GM21576 (cell line): ENCODE data around the gene ATP2A1.

Experiments used
- ATAC-seq: cut with Tn5 transposase; IDR thresholded peaks from one replicate; pipeline ENCODE4 v1.9.1; 2021; ENCODE audit warnings: mild to moderate bottlenecking, moderate library complexity; ENCODE audit not compliant: unreplicated experiment

The ATP2A1 gene

DNA sequence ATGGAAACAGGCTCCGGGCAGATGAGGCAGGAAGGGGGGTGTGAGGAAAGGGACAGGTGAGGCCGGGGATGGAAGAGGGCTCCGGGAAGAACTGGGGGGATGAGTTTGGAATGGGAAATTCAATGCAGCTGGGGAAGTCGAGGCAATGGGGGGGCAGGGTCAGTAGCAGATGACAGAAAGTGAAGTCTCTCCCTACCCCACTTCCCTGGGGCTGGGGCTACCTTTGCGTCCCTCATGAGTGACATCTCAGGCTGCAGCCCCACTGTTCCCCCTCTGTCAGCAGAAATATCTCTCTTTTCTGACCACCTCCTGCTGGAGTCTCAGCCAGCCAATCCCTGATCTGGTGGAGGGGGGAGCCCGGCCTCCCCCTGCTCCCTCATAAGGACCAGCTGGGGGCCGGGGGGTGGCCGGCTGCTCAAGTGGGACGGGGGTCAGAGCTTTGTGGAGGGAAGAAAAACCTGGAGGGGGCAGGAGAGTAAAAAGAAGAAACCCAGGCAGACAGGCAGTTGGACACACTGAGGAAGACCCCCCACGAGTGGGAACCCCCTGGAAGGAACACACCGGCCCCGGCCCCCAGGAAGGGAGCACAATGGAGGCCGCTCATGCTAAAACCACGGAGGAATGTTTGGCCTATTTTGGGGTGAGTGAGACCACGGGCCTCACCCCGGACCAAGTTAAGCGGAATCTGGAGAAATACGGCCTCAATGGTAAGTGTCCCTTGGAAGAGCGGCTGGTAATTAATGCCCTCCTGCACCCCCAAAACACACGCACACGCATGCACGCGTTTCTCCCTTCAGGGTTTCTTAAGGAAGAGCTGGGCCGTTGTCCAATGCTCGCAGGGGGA lies at the start of gene ATP2A1:
Gene ATP2A1, plus strand, starts transcription at position 406 of the 844 bp plus-strand sequence. Its CDS starts 184 bp downstream, at position 590.
- no peak for ATAC-seq

DNA sequence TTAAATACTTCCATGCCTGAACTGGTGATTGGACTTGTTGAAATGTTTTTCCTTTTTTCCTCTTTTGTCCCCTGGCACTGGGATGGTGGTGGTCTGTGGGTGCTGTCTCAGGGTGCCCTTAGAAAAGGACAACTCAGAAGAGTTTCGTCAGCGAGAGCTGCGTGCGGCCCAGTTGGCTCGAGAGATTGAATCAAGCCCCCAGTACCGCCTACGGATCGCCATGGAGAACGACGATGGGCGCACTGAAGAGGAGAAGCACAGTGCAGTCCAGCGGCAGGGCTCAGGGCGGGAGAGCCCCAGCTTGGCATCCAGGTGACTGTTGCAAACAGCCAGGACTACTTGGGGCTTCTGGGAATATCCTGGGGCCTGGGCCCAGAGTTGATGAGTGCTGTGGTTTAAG lies 48.5 kb upstream of the ATP2A1 start:
- no peak for ATAC-seq

DNA sequence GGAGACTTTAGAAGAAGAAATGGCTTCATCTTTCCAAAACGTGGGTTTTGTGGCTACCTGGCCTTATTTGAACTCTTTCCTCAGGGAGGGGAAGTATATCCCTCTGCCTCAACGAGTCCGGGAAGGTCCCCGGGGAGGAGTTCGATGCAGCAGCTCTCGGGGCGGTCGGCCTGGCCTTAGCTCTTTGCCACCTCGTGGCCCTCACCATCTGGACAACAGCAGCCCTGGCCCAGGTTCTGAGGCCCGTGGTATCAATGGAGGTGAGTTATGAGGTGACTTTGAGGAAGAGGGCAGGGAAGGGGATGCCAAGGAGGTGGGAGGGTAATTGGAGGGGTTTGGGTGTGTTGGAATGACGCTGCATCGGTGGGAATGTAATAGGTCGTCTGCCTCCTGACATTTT lies 47.8 kb upstream of the ATP2A1 start:
- ATAC-seq, result no peak

DNA sequence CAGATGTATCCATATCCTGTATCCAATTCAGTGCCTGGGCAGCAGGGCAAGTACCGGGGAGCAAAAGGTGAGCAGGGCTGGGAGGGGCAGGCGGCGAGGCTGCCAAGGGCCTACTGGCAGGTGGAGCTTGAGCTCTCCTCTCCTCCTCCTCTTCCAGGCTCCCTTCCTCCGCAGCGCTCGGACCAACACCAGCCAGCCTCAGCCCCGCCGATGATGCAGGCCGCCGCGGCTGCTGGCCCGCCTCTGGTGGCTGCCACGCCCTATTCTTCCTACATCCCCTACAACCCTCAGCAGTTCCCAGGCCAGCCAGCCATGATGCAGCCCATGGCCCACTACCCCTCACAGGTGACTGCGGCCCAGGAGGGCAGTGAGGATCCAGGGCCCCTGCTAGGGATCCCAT lies 43.9 kb upstream of the ATP2A1 start:
- no peak for ATAC-seq

DNA sequence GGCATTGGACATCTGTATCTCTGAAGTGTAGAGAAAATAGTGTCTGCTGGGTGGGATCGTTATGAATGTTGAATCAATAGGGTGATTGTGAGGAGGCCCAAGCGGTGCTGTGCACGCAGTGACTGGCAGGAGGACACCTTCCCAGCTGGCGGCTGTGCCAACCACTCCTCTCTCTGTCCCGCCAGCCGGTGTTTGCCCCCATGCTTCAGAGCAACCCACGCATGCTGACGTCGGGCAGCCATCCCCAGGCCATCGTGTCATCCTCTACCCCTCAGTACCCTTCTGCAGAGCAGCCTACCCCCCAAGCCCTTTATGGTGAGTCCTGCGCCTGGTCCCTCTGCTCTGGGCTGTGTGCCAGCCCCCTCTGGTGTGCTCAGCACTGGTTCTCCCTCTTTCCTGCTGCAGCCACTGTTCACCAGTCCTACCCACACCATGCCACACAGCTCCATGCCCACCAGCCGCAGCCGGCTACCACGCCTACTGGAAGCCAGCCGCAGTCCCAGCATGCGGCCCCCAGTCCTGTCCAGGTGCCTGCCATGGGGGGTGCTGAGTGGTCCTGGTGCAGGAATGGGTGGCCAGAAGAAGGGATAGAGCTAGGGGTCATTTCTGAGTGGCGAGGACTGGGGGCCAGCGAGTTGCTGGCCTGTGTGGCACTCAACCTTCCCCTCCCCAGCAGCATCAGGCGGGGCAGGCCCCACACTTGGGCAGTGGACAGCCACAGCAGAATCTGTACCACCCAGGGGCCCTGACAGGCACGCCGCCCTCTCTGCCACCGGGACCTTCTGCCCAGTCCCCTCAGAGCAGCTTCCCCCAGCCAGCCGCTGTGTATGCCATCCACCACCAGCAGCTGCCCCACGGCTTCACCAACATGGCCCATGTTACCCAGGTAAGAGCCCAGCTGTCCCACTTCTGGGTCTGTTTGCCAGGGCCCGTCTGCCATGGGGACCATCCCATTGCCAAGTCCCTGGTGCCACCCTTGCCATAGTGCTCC lies 43.1 kb upstream of the ATP2A1 start:
- no peak for ATAC-seq

DNA sequence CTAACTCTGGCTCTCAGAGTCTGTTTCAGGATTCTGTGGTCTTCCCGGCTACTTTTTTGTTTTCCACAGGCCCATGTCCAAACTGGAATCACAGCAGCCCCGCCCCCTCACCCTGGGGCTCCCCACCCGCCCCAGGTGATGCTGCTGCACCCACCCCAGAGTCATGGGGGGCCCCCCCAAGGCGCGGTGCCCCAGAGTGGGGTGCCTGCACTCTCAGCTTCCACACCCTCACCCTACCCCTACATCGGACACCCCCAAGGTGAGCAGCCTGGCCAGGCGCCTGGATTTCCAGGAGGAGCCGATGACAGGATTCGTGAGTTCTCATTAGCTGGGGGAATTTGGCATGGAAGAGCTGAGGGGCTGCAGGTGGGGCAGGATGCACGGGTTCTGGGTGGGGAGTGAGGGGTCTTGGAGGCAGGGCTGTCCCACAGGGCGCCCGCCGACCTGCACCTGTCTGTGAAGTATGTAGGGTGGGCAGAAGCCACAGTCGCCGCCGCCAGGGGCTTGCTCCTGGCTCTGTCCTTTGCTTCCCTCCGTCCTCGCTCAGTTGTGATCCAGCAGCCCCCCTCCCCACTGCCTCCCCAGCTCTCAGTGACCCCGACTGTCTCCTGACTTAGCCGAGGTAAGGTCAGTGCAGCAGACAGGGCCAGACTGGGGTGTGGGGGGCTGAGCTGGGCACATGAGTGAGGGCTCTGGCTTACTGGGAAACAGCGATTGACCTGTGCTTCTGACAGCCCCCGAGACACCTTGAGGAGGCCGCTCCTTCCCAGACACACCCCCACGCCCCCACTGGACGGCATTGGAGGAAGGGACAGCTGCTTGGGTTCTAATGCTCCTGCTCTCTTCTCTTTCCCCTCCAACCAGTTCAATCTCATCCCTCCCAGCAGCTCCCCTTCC lies 42.2 kb upstream of the ATP2A1 start:
- no peak for ATAC-seq

DNA sequence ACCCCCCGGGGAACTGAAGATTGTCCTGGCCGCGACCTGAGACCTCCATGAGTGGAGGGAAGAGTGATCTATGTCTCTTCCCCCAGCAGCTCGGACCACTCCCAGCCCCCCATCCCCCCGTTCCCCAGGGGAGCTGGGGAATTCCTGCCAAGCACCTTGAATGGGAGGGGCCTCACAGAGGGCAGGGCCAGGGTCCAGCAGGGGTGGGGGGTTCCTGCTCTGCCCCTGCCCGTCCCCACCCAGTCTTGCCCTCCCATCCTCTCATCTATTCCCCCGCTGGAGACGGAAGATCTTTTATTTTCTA lies 41.6 kb upstream of the ATP2A1 start:
- no peak for ATAC-seq

DNA sequence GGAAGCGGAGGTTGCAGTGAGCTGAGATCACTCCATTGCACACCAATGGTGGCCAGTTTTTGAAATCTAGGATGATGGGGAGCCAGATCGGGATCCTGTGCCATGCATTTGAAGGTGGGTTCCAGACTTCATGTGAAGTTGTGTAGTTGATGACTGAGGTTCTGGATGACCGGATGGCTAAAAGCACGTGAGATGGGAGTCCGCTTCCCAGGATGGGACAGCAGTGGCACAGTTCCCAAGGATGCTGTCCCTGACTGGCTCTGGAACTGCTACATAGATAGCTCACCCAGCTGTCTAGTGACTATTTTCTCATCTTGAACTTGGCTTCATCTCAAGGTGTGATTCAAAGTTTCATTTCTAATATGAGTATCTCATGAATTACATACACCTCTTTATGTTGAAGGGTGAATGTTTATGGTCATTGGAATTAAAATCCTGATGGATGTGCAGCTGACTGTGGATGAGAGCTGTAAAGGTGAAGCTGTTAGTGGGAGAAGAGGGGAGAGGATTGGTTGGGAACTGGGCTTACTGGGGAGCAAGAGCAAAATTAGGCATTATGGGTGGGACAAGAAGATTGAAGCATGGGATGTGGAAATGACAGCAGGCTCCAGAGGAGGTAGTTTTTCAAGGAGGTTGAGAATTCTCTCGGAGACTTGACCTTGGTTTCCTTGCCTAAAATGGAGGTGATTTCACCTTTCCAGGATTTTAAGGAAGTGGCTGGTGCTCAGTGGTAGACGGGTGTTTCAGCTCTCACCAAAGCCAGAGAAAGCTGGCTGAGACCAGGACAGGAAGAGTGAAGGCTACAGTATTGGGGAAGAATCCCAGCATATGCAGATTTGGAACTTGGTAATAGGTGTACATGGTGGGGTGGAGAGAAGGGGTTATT lies 40.4 kb upstream of the ATP2A1 start:
- no peak for ATAC-seq

DNA sequence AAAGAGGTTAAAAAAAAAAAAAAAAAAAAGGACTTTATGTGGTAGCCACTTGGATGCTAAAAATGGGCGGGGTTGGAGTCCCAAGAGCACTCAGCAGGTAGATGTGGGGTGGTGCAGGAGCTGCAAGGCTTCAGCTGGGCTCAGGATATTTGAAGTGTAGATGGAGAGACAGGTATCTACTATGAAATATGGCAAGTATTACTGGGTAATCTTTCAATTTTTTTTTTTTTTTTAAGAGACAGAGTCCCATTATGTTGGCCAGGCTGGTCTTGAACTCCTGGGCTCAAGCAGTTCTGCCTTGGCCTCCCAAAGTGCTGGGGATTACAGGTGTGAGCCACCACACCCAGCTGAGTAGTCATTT lies 39.8 kb upstream of the ATP2A1 start:
- no peak for ATAC-seq

DNA sequence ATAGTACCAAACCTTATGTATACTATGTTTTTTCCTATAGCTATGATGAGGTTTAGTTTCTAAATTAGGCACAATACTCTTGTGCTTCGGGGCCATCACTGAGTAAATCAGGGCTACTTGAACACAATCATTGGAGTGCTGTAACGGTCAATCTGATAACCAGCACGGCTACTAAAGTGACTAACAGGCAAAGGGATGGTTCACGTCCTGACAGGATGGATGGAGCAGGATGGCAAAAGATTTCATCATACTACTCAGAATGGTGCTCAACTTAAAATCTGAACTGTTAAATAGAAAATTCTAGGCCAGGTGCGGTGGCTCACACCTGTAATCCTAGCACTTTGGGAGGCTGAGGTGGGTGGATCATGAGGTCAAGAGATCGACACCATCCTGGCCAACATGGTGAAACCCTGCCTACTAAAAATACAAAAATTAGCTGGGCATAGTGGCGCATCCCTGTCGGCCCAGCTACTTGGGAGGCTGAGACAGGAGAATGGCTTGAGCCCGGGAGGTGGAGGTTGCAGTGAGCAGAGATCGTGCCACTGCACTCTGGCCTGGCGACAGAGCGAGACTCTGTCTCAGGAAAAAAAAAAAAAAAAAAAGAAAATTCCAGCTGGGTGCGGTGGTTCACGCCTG lies 39.2 kb upstream of the ATP2A1 start:
- no peak for ATAC-seq

DNA sequence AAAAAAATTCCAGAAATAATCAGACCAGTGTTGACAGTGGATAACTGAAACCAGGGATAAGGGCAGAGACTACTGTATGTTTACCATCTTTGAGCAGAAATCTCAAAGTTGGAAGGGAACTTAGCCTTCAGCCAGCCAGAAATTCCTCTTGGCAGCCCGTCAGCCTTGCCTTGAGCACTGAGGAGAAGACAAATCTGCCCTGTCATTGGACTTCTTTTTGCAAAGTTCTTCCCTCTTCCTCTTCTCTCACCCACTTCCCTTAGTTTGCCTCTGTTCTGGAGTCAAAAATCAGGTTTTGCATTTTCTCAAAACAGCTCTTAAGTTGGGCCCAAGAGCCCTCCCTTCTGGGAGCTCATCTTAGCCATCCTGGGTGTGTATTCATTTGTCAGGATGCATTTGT lies 38.4 kb upstream of the ATP2A1 start:
- ATAC-seq, result no peak

DNA sequence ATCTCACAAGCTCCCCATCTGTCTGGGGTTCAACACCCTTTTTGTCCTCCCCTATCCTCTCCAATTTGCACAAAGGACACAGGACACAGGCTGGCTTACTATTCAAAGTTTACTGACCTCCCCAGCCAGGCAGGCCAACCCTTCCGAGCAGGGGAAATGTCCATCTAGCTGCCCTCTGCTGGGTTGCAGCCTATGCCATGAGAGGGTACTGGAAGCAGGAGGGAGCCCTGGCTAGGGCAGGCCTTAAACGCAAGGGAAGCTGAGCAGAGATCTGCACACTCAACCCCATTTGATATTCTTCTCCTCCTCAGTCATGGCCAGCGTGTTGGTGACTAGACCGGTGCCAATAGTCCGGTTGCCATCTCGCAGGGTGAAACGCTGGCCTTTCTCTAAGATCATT lies 35.6 kb upstream of the ATP2A1 start:
- ATAC-seq, result no peak

DNA sequence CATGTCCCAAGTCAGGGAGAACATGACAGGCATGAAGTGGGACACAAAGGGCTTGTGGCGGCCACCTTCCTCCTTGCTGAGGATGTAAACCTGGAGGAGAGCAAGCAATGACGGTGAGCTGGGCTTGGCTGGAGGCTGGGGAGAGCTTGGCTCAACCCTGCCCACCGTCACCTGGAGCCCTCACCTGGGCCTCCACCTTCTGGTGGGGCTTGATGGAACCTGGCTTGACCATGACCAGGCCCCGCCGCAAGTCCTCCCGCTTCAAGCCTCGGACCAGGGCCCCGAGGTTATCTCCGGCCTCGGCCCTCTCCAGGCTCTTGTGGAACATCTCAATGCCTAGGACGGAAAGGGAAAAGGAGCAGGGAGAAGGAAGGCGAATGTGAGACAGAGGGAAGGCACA lies 34.5 kb upstream of the ATP2A1 start:
- ATAC-seq, result no peak

DNA sequence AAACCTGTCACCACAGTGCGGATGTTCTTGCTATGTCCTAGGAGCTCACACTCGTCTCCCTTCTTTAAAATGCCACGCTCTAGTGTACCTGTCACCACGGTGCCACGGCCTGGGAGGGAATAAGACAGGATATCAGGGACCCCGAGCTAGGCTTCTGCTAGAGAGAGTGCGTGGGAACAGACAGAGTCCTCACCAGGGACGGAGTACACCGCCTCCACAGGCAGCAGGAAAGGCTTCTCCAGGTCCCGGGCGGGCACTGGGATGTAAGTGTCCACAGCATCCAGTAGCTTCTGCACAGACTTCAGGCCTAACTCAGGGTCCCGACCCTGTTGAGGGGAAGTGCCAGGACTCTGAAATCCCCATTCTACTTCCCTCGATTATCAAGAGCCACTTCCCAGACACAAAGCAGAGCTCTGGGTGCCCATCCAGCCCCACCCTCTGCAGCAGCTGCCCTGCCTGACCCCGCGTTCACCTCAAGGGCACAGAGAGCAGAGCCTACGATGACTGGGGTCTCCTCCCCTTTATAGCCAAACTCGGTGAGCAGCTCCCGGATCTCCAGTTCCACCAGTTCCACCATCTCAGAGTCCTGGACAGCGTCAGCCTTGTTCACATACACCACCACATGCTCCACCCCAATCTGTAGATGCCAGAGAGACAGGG lies 33.9 kb upstream of the ATP2A1 start:
- no peak for ATAC-seq

DNA sequence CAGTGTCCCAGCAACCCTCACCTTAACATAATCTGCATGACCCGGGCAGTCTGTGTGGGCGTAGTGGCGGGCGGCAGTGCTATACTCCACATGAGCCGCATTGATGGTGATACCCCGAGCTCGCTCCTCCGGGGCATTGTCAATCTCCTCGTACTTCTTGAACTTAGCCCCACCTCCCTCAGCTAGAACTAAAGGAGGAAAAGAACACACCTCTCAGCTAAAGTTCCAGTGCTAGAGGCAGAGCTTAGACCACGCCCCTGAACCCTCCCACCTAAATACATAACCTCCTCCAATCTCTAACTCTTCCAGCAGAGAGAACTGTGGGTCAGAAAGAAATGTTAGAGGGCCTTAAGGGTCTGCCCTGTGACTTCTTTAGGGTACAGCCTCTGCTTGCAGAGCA lies 33.0 kb upstream of the ATP2A1 start:
- ATAC-seq, result no peak

DNA sequence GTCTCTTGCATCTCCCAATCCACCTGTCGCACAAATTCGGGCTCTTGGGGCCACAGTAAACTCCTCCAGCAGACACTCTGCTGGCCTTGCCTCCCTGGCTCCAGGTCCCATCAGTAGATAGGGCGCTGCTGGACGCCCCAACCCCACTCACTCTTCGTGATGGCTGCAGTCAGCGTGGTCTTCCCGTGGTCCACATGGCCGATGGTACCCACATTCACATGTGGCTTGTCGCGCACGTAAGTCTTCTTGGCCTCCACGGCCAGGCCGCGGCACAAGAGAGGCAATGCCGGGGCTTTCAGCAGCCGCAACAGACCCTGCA lies 32.6 kb upstream of the ATP2A1 start:
- ATAC-seq, result no peak

DNA sequence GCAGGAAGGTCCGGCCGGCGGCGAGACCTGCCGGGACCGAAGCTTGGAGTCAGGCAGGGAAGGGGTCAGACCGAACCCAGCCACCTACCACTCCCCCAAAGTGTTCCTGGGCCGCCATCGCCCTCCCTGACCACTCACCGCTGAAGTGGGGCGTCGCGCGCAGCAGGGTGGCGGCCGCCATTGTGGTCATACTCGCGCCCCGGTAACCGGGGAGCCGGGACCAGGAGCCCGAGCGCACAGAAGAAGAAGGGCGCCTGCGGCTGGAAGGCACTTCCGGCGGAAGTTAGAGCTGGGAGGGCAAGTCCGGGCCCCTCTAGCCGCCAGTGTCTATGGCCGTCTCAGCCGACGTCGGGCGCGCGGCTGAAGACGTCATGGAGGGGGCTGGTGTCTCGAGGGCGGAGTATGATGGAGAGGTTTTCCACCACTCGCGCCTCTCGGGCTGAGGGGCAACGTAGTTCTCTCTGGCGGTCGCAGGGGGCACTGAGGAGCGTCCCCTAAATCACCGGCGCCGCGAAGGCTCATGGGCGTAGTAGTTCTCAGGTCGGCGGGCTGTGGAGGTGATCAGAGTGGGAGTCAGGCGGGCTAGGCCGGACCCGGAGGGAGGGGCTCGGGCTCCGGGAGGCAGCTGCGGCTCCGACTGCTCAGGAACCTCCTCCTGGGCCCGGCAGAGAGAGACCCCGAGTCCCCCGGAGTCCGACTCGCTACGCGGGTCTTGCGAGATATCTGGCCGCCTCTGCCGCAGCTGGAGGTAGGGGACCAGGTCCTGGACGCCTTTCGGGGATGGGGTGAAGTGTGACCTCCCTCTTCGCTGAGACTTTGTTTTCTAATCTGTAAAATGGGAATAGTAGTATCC lies 32.0 kb upstream of the ATP2A1 start, which contains the start of gene TUFM:
Gene TUFM, minus strand, starts transcription at position 269 of the 853 bp plus-strand sequence. Its CDS starts 79 bp downstream, at position 190.
- peak; percentile 84 for ATAC-seq

DNA sequence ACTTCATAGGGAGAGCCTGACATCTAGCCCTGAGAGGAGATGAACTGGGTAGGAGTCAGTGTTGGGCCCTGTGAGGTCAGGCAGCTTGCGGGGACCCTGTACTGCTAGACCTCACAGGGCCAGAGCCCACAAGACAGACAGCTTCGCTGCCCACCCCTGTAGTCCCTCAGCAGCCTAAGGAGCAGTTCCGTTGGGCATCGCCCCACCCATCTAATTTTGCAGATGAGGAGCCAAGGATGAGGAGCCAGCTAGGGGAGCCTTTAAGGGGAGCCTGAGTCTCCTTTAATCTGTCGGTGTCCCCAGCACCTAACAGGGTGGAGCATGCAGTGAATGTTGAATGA lies 31.4 kb upstream of the ATP2A1 start:
- no peak for ATAC-seq
